ENCODE measurements around the gene FAM78B.

- no peak for TF ChIP-seq GATA2 (IDR thresholded peaks at IDR 0.05; ENCODE audit: insufficient read depth, insufficient read length, low read depth, low read length)
- no peak for TF ChIP-seq FOS (IDR thresholded peaks at IDR 0.05; ENCODE audit: borderline replicate concordance, insufficient read depth, low read length)
- TF ChIP-seq CTCF (IDR thresholded peaks at IDR 0.05; ENCODE audit: extremely low read depth in 1 of 2, insufficient read depth in 1 of 2, low read depth in 1 of 2, low read length in 2 of 2) = no peak
- TF ChIP-seq POLR2A (IDR thresholded peaks at IDR 0.05; ENCODE audit: low read depth, low read length) = no peak
- no peak for TF ChIP-seq EZH2 (IDR thresholded peaks at IDR 0.05; ENCODE audit: borderline replicate concordance, low read depth, low read length, severe bottlenecking)
- no peak for TF ChIP-seq POLR2AphosphoS5 (IDR thresholded peaks at IDR 0.05; ENCODE audit: insufficient read depth, low read depth, low read length)
- no peak for TF ChIP-seq MAX (IDR thresholded peaks at IDR 0.05; ENCODE audit: insufficient read depth, insufficient read length)
- TF ChIP-seq JUN (IDR thresholded peaks at IDR 0.05; ENCODE audit: borderline replicate concordance, insufficient read depth, insufficient read length, low read depth) = no peak
- no peak for TF ChIP-seq MYC (IDR thresholded peaks at IDR 0.05; ENCODE audit: low read depth, low read length)
Observed at GRCh38 chr1:166145499-166145898, 21.3 kb downstream of the FAM78B start.
